Thoracic aorta (tissue), 2 donors: ENCODE data around the gene WDFY3. TPM values are rescaled to one million over a fixed set of nuclear protein-coding genes. Genes with fewer than 3 reads are reported as not detected.

Source experiments
- ATAC-seq: fragments of 150-250 bp; one replicate; pipeline ENCODE4 v1.8.0; 2017; ENCODE audit warnings: low read depth; ENCODE audit not compliant: insufficient number of reproducible peaks, low FRiP score
- DNase-seq: peaks from one replicate; pipeline ENCODE4 v3.0.0-alpha.2; 2020; ENCODE audit warnings: low spot score
- H3K27ac ChIP-seq, 2 donors: fragments of 200-600 bp; sonication (generic); 1 replicate in 1 of 2; 2 replicates in 1 of 2; pipeline ENCODE4 v1.5.1; 2016; ENCODE audit warnings: mild to moderate bottlenecking in 2 of 2, moderate library complexity in 2 of 2
- H3K27me3 ChIP-seq: fragments of 200-600 bp; sonication (generic); replicated peaks from 2 replicates; pipeline ENCODE4 v1.6.0; 2016; ENCODE audit warnings: mild to moderate bottlenecking; ENCODE audit not compliant: insufficient read depth
- H3K36me3 ChIP-seq: fragments of 200-600 bp; sonication (generic); one replicate; pipeline ENCODE4 v1.5.1; 2016
- H3K4me1 ChIP-seq, 2 donors: fragments of 200-600 bp; sonication (generic); 1 replicate in 1 of 2; 2 replicates in 1 of 2; pipeline versions ENCODE4 v1.5.1 to v1.6.0; 2016; ENCODE audit warnings: low read depth in 2 of 2, mild to moderate bottlenecking in 1 of 2; ENCODE audit not compliant: control insufficient read depth in 1 of 2
- H3K4me3 ChIP-seq: fragments of 200-600 bp; sonication (generic); 2 replicates; pipeline ENCODE4 v1.5.1; 2016; ENCODE audit warnings: mild to moderate bottlenecking
- H3K9me3 ChIP-seq: fragments of 200-600 bp; sonication (generic); 2 replicates; pipeline ENCODE4 v1.5.1; 2016
- total RNA-seq, 2 donors: library from RNA; depleted of rRNA; stranded (reverse); fragments of >200 nt; gene quantifications; one replicate each; pipeline versions ENCODE4 v1.1.0 to v1.2.3, GENCODE V29; 2016
- TF ChIP-seq, protein P1 (sequence below): fragments of 200-600 bp; sonication (generic); IDR thresholded peaks from one replicate; pipeline ENCODE4 v1.5.1; 2019; ENCODE audit warnings: antibody characterized with exemption

The WDFY3 gene
- total RNA-seq, 2 donors from 2014 or later: 116 to 140 TPM

- H3K36me3 ChIP-seq: peaks cover 18% of the 10 kb centered on the region
- ATAC-seq: no peak
Observed at GRCh38 chr4:84722720-84723119, 243.8 kb downstream of the WDFY3 start.

GRCh38 chr4:84719115-84719514 lies 247.4 kb downstream of the WDFY3 start:
- Histone ChIP-seq H3K27ac (no peak overlapping the region), H3K9me3 (no peaks in the 10 kb centered on the region), H3K4me1 (no peaks in the 10 kb centered on the region), H3K4me3 (no peak overlapping the region), H3K27me3 (no peaks in the 10 kb centered on the region), H3K36me3 (peaks cover 18% of the 10 kb centered on the region)
- TF ChIP-seq, protein P1, sequence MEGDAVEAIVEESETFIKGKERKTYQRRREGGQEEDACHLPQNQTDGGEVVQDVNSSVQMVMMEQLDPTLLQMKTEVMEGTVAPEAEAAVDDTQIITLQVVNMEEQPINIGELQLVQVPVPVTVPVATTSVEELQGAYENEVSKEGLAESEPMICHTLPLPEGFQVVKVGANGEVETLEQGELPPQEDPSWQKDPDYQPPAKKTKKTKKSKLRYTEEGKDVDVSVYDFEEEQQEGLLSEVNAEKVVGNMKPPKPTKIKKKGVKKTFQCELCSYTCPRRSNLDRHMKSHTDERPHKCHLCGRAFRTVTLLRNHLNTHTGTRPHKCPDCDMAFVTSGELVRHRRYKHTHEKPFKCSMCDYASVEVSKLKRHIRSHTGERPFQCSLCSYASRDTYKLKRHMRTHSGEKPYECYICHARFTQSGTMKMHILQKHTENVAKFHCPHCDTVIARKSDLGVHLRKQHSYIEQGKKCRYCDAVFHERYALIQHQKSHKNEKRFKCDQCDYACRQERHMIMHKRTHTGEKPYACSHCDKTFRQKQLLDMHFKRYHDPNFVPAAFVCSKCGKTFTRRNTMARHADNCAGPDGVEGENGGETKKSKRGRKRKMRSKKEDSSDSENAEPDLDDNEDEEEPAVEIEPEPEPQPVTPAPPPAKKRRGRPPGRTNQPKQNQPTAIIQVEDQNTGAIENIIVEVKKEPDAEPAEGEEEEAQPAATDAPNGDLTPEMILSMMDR: no peak
- ATAC-seq: no peak
- no peak for DNase-seq

More at GRCh38 chr4:84722720-84723119, 243.8 kb downstream of the WDFY3 start:
- Histone ChIP-seq H3K27ac (no peak overlapping the region), H3K4me1 (peaks cover 0 to 3% of the 10 kb centered on the region in 2 donors), H3K27me3 (no peaks in the 10 kb centered on the region), H3K4me3 (no peak overlapping the region), H3K9me3 (no peaks in the 10 kb centered on the region)
- TF ChIP-seq, protein P1: no peak
- DNase-seq: no peak

DNA sequence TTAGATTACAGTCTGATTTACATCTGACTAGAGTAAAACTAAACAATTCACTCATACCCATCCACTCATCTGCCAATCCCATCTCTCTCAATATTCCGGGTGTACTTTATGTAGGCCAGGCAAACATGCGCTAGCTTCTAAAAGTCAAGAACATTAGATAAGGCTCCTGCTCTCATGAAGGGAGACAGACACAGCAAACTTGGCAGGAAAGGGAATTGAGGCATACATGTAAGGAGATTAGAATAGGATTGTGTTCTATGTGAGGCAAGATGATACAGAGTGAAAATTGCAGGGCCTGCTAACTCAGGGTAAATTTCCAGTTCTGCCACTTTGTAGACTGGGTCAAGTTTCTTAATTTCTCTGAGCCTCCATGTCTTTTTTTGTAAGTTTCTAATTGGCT lies 247.8 kb downstream of the WDFY3 start:
- no peak for DNase-seq

DNA sequence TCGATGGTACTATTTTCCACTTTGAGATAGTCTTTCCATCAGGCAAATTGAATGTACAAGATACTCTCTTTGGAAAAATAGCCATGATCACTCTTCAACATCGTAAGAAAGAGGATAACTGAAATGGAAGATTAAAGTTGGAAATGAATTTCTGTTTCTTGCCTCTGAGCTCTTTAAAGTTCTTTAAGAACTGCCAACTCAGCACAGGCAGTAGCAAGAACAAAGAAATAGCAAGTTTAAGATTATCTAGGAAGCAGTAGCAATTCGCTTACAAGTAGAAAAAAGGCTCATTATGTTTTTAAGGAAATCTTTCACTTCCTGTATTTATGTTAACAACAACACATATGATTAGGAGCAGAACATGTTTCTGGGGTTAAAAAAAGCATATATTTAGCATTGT lies 255.9 kb downstream of the WDFY3 start:
- ATAC-seq (no peak), DNase-seq (no peak)
- H3K27me3 ChIP-seq: no peaks in the 10 kb centered on the region
- H3K4me3 ChIP-seq: no peak overlapping the region
- H3K27ac ChIP-seq: no peak overlapping the region
- peaks cover 40% of the 10 kb centered on the region for H3K36me3 ChIP-seq
- no peaks in the 10 kb centered on the region for H3K9me3 ChIP-seq
- TF ChIP-seq, protein P1: no peak
- no peaks in the 10 kb centered on the region for H3K4me1 ChIP-seq

More for the DNA sequence above, 247.8 kb downstream of the WDFY3 start:
- Histone ChIP-seq H3K4me1 (no peaks in the 10 kb centered on the region), H3K9me3 (no peaks in the 10 kb centered on the region), H3K27me3 (no peaks in the 10 kb centered on the region), H3K36me3 (peaks cover 22% of the 10 kb centered on the region), H3K27ac (no peak overlapping the region), H3K4me3 (no peak overlapping the region)
- ATAC-seq: no peak
- TF ChIP-seq, protein P1: no peak

DNA sequence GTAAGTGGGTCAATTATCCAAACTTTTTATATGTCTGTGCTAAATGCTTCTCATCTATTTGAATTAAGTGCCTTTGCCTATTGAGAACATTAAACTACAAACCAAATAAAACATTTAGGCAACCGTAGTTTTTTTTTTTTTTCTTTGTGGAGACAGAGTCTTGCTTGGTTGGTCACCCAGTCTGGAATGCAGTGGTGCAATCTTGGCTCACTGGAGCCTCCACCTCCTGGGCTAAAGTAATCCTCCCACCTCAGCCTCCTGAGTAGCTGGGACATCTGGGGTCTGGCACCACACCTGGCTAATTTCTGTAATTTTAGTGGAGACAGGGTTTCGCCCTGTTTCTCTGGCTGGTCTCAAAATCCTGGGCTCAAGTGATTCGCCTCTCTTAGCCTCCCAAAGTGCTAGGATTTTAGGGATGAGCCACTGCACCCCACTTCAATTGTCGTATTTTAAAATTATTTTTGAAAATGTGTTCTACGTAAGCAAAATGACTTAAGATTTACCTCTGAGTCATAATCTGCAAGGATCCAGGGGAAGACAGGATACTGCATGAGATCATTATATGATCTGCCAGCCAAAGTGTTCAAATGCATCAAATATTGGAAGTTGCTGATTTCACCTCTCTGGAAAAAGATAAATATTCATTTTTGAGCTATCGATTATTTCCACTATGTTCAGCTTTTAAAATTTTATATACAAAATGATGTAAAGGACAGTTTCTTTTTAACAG lies 257.9 kb downstream of the WDFY3 start:
- Histone ChIP-seq H3K36me3 (peaks cover 36% of the 10 kb centered on the region), H3K4me3 (no peak overlapping the region), H3K27ac (no peak overlapping the region), H3K27me3 (no peaks in the 10 kb centered on the region), H3K9me3 (no peaks in the 10 kb centered on the region), H3K4me1 (no peaks in the 10 kb centered on the region)
- DNase-seq (no peak), ATAC-seq (no peak)
- TF ChIP-seq, protein P1: no peak
